Mesenteric fat pad (tissue), 1 donor: ENCODE results near the gene KCNF1. TPM values are rescaled to one million over a fixed set of nuclear protein-coding genes. Genes with fewer than 3 reads are reported as not detected.

ENCODE experiments used
- DNase-seq: peaks from one replicate; pipeline ENCODE4 v3.0.0-alpha.2; 2020; ENCODE audit warnings: low spot score
- total RNA-seq: library from RNA; stranded (reverse); fragmentation: NEBNext Ultra II Directional; extraction: Animal tissue kit (Norgen Biotek cat#: 25700); gene quantifications from one replicate; pipeline ENCODE4 v1.2.1, GENCODE V29; 2021
- donor health status: DM: yes; HTN: yes; CAD: no.

KCNF1 gene
- total RNA-seq, 1 donor from 2014 or later: 0.13 TPM

DNA sequence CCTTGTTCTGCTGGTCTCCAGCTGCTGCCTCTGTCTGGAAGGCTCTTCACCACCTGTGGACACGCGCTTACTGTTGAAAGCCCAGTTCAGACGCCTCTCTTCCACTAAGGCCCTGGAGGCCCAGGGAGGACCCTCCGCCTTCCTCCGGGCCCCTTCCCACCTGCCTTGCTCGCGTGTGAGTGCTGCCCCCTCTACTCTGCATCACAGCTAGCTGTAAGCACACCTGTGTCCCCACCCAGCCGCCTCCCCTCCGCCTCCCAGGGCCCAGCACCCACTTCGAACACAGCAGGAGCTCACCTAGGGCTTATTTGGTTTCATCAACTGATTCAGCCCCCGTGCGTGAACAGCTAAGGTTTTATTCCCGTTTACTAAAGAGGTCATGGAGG is 49.7 kb downstream of the KCNF1 start:
- DNase-seq: peak; percentile 74

DNA sequence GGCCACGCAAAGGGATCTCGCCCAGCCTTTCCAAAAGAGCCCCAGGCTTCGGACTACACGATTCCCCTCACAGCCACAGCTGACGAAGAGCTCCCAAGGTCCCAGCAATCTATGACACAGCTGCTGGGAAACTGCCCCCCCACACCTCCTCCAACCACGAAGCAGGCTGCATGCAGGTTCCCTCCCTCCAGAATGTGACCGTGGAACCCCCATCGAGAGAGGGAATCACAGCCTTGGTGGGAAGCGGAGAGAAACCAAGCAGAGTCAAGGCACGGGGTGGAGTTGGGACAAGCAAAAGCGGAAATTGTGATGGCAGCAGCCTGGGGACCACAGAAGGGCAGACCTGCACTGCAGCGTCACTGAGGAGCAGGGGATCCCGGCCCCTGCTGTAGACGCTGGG is 50.3 kb downstream of the KCNF1 start:
- DNase-seq: peak; percentile 55

DNA sequence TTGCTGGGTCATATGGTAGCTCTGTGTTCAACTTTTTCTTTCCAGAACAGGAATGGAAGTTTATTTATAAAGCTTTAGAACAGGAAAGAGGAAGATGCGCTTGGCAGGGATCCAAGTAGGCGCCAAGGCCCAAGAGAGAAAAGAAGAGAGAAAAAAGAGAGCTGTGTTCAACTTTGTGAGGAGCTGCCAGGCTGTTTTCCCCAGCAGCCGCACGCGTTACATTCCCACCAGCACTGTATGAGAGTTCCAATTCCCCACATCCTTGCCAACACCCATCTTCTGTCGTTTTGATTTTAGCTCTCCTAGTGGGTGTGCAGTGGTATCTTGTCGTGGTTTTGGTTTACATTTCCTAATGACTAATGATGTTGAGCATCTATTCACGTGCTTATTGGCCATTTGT is 51.4 kb downstream of the KCNF1 start:
- DNase-seq: no peak

Other genes with a start within 250 kb of the KCNF1 start
- 28.6 TPM for gene NOL10, start 222.0 kb upstream of the KCNF1 start, total RNA-seq
- gene ATP6V1C2, start 190.3 kb upstream of the KCNF1 start, total RNA-seq: 1.4 TPM
- gene PDIA6, start 99.1 kb upstream of the KCNF1 start, total RNA-seq: 157 TPM
- gene SLC66A3, start 243.5 kb downstream of the KCNF1 start, total RNA-seq: 19.9 TPM